NB4 (cell line): Measurements from ENCODE around the gene AUTS2.

ENCODE experiments used
- CTCF ChIP-seq: IDR thresholded peaks from one replicate; pipeline ENCODE4 v1.5.1; 2012; ENCODE audit warnings: low read depth, low read length
- MAX ChIP-seq: IDR thresholded peaks from 2 replicates; pipeline ENCODE4 v1.6.1; 2011; ENCODE audit warnings: low read depth, low read length
- MYC ChIP-seq: IDR thresholded peaks from 2 replicates; pipeline ENCODE4 v1.6.1; 2011; ENCODE audit warnings: low read depth, low read length
- POLR2A ChIP-seq: IDR thresholded peaks from 2 replicates; pipeline ENCODE4 v1.6.1; 2011; ENCODE audit warnings: mild to moderate bottlenecking; ENCODE audit not compliant: insufficient read length; ENCODE audit errors: extremely low read depth

GRCh38 chr7:69732203-69732602 is 133.9 kb downstream of the AUTS2 start:
- TF ChIP-seq CTCF (no peak), POLR2A (no peak), MAX (no peak), MYC (no peak)
